ENCODE measurements around the gene KANTR. TPM values are rescaled to one million over a fixed set of nuclear protein-coding genes. Genes with fewer than 3 reads are reported as not detected.

KANTR gene
- total RNA-seq, 1 donor from 2014 or later, result 31.5 TPM

DNA sequence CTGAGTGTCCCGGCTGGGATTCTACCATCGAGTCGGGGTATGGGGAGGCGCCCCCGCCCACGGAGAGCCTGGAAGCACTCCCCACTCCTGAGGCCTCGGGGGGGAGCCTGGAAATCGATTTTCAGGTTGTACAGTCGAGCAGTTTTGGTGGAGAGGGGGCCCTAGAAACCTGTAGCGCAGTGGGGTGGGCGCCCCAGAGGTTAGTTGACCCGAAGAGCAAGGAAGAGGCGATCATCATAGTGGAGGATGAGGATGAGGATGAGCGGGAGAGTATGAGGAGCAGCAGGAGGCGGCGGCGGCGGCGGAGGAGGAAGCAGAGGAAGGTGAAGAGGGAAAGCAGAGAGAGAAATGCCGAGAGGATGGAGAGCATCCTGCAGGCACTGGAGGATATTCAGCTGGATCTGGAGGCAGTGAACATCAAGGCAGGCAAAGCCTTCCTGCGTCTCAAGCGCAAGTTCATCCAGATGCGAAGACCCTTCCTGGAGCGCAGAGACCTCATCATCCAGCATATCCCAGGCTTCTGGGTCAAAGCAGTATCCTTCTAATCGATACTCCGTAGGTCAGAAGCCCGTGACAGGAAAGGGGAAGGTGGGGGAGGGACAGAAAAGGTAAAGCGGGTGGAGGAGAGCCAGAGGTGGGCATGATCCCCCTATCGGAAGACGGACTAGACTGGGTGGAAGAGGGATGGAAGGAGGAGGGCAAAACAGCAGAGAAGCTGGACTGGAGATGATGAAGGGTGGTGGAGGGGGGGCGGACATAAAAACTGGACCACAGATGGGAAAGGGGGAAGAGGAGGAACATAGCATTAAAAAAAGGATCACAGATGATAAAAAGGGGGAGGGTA lies 10.9 kb upstream of the KANTR start:
- peaks cover 17% of the 10 kb centered on the region for H3K36me3 Mint-ChIP-seq
- H3K27me3 Mint-ChIP-seq (ENCODE audit: low read depth), result no peaks in the 10 kb centered on the region
- TF ChIP-seq, protein P1, sequence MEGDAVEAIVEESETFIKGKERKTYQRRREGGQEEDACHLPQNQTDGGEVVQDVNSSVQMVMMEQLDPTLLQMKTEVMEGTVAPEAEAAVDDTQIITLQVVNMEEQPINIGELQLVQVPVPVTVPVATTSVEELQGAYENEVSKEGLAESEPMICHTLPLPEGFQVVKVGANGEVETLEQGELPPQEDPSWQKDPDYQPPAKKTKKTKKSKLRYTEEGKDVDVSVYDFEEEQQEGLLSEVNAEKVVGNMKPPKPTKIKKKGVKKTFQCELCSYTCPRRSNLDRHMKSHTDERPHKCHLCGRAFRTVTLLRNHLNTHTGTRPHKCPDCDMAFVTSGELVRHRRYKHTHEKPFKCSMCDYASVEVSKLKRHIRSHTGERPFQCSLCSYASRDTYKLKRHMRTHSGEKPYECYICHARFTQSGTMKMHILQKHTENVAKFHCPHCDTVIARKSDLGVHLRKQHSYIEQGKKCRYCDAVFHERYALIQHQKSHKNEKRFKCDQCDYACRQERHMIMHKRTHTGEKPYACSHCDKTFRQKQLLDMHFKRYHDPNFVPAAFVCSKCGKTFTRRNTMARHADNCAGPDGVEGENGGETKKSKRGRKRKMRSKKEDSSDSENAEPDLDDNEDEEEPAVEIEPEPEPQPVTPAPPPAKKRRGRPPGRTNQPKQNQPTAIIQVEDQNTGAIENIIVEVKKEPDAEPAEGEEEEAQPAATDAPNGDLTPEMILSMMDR (IDR thresholded peaks at IDR 0.05; ENCODE audit: unreplicated experiment), result no peak
- peaks cover 56% of the 10 kb centered on the region for H3K4me1 Mint-ChIP-seq
- H3K9me3 Mint-ChIP-seq, result peaks cover 19% of the 10 kb centered on the region
- peak overlapping the region; percentile 87 for H3K27ac Mint-ChIP-seq
- DNase-seq (ENCODE audit: low spot score in 2 of 2, unreplicated experiment in 2 of 2), result no peak
- H3K4me3 Mint-ChIP-seq, result peak overlapping the region; percentile 89

DNA sequence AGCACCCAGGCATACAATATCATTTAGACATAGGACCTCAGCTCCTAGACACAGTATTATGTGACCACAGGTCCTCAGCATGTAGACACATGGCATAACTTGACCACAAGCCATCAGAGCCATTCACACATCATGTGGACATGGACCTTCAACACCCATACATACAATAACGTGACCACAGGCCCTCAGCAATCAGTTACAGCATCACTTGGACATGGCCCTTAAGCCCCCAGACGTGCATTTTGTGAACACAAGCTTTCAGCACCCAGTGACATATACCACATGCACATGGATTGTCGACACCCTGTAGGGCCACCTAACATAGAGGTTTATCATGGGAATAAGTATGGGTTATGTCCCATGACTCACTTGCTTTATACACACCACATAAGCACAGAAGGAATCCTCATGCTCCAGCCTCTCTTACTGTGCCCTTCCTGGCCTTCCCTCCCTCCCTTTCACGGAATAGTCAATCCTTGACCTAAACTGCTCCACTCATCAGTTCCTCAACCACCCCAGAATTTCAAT lies 9.8 kb upstream of the KANTR start:
- H3K27me3 Mint-ChIP-seq (ENCODE audit: low read depth), result no peaks in the 10 kb centered on the region
- H3K4me1 Mint-ChIP-seq, result peaks cover 62% of the 10 kb centered on the region
- H3K27ac Mint-ChIP-seq, result peak overlapping the region; percentile 87
- H3K9me3 Mint-ChIP-seq, result peaks cover 19% of the 10 kb centered on the region
- H3K36me3 Mint-ChIP-seq, result peaks cover 17% of the 10 kb centered on the region
- DNase-seq (ENCODE audit: low spot score in 2 of 2, unreplicated experiment in 2 of 2), result no peak
- H3K4me3 Mint-ChIP-seq, result peak overlapping the region; percentile 89
- TF ChIP-seq, protein P1 (IDR thresholded peaks at IDR 0.05; ENCODE audit: unreplicated experiment), result no peak

DNA sequence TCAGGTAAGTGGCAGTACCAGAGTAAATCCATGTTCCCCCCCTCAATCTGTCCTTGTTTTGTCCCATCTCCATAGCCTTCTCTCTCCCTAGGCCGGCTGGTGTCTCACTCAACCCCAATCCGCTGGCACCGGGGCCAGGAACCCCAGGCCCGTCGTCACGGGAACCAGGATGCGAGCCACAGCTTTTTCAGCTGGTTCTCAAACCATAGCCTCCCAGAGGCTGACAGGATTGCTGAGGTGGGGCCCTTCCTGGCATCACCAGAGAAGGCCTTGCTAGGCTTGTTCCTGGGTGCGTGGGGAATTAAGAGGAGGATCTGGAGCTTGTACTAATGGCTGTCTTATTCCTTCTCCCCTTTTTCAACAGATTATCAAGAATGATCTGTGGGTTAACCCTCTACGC lies 9.1 kb upstream of the KANTR start:
- H3K27ac Mint-ChIP-seq, result peak overlapping the region; percentile 26
- H3K36me3 Mint-ChIP-seq, result peaks cover 17% of the 10 kb centered on the region
- DNase-seq (ENCODE audit: low spot score in 2 of 2, unreplicated experiment in 2 of 2), result no peak
- H3K4me1 Mint-ChIP-seq, result peaks cover 67% of the 10 kb centered on the region
- H3K4me3 Mint-ChIP-seq, result peak overlapping the region; percentile 89
- H3K9me3 Mint-ChIP-seq, result peaks cover 15% of the 10 kb centered on the region
- no peaks in the 10 kb centered on the region for H3K27me3 Mint-ChIP-seq (ENCODE audit: low read depth)
- TF ChIP-seq, protein P1 (IDR thresholded peaks at IDR 0.05; ENCODE audit: unreplicated experiment), result no peak

DNA sequence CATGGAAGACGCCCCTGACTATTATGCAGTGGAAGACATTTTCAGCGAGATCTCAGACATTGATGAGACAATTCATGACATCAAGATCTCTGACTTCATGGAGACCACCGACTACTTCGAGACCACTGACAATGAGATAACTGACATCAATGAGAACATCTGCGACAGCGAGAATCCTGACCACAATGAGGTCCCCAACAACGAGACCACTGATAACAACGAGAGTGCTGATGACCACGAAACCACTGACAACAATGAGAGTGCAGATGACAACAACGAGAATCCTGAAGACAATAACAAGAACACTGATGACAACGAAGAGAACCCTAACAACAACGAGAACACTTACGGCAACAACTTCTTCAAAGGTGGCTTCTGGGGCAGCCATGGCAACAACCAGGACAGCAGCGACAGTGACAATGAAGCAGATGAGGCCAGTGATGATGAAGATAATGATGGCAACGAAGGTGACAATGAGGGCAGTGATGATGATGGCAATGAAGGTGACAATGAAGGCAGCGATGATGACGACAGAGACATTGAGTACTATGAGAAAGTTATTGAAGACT lies 8.2 kb upstream of the KANTR start:
- Mint-ChIP-seq H3K4me3 (peak overlapping the region; percentile 7), H3K27me3 (ENCODE audit: low read depth) (no peaks in the 10 kb centered on the region), H3K9me3 (peaks cover 15% of the 10 kb centered on the region), H3K36me3 (peaks cover 17% of the 10 kb centered on the region), H3K4me1 (peaks cover 70% of the 10 kb centered on the region), H3K27ac (no peak overlapping the region)
- TF ChIP-seq, protein P1 (IDR thresholded peaks at IDR 0.05; ENCODE audit: unreplicated experiment), result no peak
- DNase-seq (ENCODE audit: low spot score in 2 of 2, unreplicated experiment in 2 of 2), result no peak

DNA sequence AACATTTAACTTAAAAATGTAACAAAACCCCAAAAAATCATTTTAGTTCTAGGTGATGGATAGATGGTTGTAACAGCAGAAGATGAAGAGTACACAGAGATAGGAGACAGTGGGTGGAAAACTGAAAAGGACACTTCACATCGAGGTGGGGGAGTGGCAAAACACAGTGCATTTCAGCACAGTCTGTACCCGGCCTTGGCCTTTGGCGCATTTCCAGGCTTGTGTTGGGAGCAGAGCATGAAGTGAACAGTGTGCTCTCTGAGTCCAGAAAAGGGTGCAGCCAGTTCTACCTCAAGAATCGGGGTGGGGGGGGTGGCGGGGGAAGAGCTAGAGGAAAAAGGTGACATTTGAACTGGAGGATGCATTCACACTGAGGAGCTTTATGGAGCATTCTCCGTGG lies 7.5 kb upstream of the KANTR start:
- DNase-seq (ENCODE audit: low spot score in 2 of 2, unreplicated experiment in 2 of 2), result no peak
- H3K27ac Mint-ChIP-seq, result peak overlapping the region; percentile 73
- H3K9me3 Mint-ChIP-seq, result peaks cover 15% of the 10 kb centered on the region
- peak overlapping the region; percentile 24 for H3K4me3 Mint-ChIP-seq
- H3K4me1 Mint-ChIP-seq, result peaks cover 72% of the 10 kb centered on the region
- H3K27me3 Mint-ChIP-seq (ENCODE audit: low read depth), result no peaks in the 10 kb centered on the region
- H3K36me3 Mint-ChIP-seq, result peaks cover 17% of the 10 kb centered on the region
- TF ChIP-seq, protein P1 (IDR thresholded peaks at IDR 0.05; ENCODE audit: unreplicated experiment), result no peak
